MV-4-11 (cell line): Measurements from ENCODE around the gene CFAP77.

Source experiments
- DNase-seq: peaks from one replicate; lab custom pipeline; 2025; lab: John Stamatoyannopoulos, UW

The CFAP77 gene

DNA sequence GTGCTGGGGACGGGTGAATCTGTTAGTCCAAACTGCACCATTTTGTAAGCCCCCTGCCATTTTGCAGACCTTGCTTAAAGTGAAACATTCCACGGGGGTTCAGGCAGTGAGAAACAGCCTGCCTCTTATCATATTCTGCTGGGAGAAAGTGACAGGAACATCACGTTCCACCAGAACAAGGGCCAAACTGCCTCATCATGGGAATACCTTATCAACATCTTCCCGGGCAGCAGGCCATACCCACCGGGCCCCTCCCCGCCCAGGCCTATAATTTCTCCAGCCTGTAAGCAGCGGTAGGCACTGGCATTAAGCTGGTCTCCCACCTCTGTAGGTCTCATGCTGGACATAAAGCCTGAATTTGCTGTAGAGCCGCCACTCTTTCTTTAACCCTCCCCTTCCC lies 1.5 kb upstream of the CFAP77 start:
- DNase-seq: no peak

DNA sequence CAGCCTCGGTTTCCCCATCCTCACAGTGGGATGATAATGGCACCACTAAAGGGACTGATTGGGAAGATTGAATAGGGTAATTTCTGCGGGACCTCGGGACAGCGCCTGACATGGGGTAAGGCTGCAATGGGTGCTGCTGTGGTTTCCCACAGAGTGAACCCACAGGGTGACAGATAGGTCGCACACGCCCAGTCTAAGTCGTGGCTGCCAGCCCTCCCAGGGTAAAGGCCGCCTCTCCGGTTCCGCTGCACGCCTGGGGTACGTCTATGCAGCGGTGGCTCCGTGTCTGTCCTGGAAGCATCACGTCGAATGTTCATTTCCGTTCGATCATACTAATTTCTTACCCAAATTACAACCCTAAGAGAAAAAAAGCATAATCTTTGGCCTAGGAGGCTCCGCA lies 631 bp downstream of the CFAP77 start:
- DNase-seq: peak; percentile 69

DNA sequence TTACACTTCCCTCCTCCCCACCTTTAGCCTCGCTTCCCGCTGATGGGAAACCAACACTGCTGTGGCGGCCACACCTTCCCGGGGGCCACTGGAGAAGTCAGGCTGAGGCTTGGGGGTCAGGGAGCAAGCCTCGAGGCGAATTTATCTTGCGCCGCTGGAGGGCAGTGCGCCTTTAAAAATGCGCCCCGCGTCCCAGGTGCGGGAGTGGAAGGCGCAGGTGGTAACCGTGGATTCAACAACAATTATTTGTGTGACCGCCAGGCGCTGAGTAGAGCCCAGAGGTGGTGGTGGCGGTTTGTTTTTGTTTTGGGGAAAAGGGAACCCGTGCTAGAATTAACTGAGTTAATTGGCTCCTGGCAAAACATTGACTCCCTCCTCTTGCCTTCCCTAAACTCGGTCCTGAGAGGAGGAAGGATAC lies 1.1 kb downstream of the CFAP77 start:
- no peak for DNase-seq

DNA sequence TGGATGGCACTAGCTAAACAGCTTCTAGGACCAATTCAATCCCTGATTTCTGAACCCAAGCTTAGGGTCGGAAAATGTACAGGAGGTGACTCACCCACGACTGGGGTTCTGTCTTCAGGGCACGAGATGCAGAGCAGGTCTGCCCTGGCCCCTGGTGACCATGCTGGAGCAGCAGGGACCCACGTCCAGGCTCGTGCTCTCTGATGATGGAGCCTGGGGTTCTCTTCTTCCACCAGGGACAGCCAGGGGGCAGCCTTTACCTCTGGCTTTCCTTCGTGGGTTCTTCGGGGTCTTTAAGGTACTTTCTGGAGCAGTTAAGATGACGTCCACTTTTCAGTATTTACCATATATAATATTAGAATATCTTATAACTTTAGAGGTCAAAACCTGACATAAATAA lies 2.1 kb downstream of the CFAP77 start:
- DNase-seq: peak; percentile 8

DNA sequence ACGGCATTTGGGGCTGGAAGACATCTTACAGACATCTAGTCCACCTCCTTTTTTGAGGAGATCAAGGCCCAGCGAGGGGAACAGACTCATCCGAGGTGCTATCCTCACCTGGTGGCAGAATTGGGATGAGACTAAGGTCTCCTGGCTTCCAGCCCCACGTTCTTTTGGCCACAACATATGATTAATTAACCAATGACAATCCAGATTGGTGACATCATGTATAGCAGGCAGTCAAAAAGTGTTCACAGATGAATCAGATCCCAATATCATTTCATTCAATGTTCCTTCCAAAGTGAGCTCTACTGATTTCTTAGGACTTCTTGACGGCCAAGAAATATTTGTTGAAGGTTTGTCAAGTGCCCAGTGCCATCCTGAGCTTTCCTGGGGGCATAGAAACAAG lies 3.9 kb downstream of the CFAP77 start:
- no peak for DNase-seq

DNA sequence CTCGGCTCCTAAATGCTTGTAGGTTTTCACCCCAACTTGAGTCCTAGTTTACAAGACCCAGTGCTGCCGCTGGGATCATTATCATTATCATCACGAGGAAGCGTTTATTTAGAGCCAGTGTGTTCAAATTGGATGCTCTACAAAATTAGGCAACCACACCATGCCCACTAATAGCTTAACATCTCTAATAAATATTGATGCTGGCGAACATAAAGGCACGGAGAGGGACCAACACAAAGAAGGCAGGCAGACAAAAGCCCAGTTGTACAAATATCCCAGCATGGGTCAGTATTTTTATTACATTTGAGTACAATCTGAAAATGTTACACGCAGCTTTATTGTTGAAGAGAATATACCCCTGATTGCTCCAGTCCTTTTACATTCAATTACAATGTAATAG lies 4.7 kb downstream of the CFAP77 start:
- no peak for DNase-seq

DNA sequence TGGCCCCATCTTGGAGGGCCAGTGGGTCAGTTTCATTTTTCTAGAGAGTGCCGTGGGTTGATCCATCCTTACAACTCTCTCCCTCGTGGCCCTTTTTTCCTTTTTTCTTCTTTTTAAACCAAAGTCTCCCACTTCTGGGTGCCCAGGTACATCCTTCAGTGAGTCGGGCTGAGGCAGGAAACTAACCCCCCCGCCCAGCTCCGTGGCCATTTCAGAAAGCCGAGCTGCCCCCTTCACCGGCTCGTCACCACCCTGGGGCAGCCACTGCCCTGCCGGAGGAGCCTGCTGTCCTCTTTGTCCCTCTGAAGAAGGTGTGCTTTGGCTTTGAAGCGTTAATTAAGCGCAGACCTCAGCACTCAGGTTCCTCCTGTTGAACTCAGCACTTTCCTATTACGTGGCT lies 5.2 kb downstream of the CFAP77 start:
- no peak for DNase-seq

DNA sequence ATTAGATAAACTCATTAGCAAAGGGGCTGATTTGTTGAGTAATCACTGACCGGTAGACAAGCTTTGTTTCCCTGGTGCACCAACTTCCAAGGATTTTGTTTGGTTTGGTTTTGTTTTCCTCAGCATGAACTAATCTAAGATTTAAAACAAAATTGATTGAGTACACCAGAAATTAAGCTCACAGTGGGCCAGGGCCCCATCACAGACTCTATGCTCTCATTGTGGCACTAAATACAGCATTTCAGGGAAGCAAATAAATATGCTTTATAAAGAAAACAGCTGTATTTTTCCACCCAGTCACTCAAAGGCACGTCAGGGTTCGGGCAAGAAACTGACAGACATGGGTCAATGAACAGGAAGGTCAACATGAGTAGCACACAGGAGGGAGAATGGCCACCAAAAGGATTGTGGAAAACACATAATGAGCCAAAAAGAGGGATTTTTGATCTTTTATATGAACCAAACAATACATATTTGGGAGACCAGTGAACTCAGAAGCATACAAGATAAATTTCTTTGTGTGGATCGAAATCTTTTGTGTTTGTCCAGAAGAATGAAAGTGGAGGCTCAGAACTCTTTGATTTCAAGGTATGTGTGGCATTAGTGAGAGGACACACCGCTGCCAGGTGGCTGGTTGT lies 8.8 kb downstream of the CFAP77 start:
- DNase-seq: no peak

- DNase-seq: no peak
These were observed 12.6 kb downstream of the CFAP77 start for GRCh38 chr9:132422574-132422973.

DNA sequence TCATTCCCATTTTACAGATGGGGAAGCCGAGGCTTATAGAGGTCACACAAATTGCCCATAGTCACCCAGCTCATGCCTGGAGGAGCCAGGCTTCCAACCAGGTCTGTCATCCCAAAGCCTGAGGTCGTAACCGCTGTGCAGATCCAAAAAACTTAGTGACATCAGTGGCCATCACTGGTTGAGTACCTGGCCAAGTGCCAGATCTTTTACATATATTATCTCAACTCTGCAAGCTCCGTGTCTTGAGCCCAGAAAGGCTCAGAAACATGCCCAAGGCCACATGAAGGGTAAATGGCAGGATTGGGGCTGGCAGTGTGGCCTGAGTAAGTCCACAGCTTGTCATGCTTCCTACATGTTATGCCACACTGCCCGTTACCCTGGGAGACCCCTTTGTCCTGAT lies 13.5 kb downstream of the CFAP77 start:
- no peak for DNase-seq

DNA sequence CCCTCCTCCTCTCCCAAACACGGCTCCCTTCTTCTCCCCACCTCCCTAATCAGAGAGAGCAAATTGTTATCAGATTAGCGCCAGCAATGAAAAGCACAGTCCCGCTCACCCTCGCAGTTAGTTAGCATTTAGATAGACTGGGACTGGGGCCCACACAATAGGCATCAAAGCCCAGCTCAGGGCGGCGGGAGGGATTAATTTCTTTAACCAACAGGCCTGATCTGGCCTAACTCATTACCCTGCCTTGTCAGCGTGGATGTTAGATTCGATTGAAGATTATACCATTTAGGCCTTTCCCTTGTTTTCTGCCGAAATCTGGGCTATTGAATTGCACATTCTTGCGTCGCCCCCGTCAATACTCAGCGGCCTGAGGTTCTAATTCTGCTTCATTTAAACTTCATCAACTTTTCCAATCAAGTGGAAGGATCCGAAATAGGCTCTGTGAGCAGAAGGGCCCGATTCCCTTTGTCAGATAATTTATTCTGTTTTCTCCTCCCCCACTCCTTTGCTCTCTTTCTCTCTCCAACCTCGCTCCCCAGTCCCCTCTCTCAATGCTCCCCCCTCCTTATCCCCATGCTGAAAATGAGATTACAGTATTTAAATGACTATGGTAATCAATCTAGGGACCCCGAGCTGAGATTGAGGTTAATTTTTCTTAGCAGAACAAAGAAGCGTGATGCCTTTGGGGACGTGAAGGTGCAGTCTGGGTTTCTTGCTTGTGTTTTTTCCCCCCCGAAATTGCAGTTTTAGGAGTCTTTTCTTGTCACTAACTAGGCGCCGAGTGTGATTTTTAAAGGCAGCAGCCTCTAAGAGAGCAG lies 15.1 kb downstream of the CFAP77 start:
- DNase-seq: no peak

GRCh38 chr9:132425675-132426062 lies 15.7 kb downstream of the CFAP77 start:
- no peak for DNase-seq

GRCh38 chr9:132426639-132427414 lies 16.8 kb downstream of the CFAP77 start:
- no peak for DNase-seq

GRCh38 chr9:132430998-132431397 lies 21.0 kb downstream of the CFAP77 start:
- DNase-seq: no peak

- DNase-seq: no peak
These were observed 24.9 kb downstream of the CFAP77 start for GRCh38 chr9:132434881-132435280.

DNA sequence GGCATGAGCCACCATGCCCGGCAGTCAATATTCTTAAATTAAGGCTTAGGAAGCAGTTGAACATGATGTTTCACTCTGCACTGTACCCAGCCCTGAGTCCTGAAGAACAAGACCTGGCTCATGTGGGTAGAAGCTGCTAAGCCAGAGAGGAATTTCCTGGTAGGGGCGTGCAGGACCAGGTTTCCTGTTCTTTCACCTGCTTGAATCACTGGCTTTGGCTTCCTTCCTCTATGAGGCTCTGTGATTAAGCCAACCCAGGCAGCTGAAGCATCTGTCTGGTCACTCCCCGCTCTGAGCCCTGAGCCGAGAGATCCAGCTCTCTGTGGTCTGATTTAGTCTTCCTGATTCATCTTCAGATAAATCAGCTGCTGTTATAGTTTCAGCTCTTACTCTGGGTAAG lies 29.1 kb downstream of the CFAP77 start:
- DNase-seq: no peak

GRCh38 chr9:132440735-132441134 lies 30.7 kb downstream of the CFAP77 start:
- DNase-seq: no peak

DNA sequence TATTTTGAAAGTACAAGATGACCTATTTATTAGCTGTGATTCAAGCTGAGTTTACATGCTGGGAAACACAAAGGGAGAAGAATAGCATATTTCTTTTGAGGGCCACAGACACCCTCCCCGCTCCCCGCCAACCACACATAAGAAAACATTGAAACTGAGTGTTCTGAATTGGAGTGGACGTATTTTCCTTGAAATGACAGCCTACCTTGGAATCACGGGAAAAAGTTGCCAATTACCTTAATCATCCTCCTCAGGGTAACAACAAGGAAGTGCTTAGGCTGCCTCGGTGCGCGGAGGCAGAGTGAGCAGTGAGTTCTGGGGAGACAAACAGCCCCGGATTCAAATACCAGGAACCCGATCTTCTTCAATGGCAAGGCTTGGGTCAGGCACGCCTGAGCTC lies 31.4 kb downstream of the CFAP77 start:
- no peak for DNase-seq

GRCh38 chr9:132443951-132444607 lies 34.1 kb downstream of the CFAP77 start:
- DNase-seq: no peak

DNA sequence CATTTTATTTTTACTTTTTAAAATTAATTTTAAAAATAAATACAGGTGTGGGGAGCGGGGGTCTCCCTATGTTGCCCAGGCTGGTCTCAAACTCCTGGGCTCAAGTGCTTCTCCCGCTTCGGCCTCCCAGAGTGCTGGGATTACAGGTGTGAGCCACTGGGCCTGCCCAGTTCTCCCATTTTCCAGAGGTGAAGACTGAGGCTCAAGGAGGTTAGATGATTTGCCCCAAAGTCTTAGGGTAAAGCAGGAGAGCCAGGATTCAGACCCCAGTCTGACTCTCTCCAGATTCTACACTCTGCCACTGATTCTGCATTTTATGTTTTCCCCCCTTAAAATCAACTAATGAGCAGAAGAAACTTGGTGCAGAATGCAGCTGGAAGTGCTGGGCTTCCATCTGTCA lies 36.9 kb downstream of the CFAP77 start:
- no peak for DNase-seq

GRCh38 chr9:132447346-132447745 lies 37.3 kb downstream of the CFAP77 start:
- no peak for DNase-seq

- no peak for DNase-seq
These were observed 37.9 kb downstream of the CFAP77 start for GRCh38 chr9:132447902-132448301.
